Activated CD4-positive, alpha-beta T cell treated with anti-CD3 and anti-CD28 coated beads, Interleukin-10, Interleukin-2, amounts not matched to agents 100 ng/mL and 50 ng/mL, durations not matched to agents 16 hours and 8 hours (primary cell): Measurements from ENCODE around the gene CDPF1.

Experiments used
- DNase-seq: peaks from one replicate; pipeline ENCODE4 v3.0.0-alpha.2; 2020

The CDPF1 gene, protein sequence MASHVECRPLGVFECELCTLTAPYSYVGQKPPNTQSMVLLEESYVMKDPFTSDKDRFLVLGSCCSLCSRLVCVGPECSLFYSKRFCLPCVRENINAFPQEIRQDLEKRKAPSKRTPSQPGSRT

DNA sequence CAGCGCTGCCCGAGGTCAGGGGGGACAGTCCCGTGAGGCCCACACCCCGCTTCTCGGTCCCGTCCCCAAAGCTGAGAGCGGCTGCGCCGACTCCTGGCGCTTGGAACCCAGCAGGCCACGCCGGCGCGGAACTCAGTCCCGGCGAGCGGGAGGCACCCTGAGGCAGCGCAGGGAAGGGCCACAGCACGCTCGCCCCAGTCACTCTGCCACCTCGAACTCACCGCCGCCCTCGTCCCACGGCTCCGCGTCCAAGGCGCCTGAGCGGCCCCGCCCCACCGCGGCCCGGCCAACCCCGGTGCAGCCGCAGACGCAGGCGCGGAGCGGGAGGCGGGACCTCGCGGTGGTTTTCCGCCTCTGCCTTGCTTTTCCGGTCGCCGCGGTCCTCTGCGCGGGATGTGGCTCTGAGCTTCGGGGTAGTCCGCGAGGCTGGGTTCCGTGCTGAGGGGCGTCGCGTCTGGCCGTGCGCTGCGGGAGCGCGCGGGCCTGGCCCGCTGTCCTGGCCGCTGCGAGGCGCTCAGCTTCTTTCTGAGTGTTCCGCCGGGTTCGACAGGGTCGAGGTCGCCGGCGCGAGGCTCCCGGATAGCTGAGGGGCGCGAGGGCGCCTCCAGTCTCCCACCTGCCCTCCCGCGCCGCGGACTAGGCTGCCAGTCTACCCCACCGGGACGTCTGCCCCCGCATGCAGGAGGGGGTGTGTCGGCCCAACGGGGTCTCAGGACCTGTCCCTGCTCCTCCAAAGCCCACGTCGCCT lies at the start of gene CDPF1:
TSS of gene CDPF1 (minus strand) at position 259 of the 748 bp plus-strand sequence. CDS start 2,009 bp downstream, outside the sequence.
- DNase-seq = peak; percentile 95

DNA sequence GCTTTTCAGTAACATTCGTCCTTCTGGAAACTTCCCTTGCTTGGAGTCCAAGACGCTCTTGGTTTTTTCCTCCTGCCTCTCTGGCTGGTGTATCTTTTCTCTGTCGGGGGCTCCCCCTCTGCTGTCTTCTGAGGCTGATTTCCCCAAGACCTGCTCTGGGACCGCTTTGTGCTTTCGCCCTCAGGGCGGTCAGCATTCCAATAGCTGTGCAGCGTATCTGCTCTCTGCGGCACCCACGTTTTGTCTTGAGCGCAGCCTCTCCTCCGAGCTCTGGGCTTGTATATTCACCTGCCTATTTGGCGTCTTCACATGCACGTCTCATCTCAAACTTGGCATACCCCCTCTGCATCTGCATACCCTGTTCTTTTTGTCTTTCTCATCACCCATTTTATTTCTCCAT lies 49.0 kb upstream of the CDPF1 start:
- no peak for DNase-seq

DNA sequence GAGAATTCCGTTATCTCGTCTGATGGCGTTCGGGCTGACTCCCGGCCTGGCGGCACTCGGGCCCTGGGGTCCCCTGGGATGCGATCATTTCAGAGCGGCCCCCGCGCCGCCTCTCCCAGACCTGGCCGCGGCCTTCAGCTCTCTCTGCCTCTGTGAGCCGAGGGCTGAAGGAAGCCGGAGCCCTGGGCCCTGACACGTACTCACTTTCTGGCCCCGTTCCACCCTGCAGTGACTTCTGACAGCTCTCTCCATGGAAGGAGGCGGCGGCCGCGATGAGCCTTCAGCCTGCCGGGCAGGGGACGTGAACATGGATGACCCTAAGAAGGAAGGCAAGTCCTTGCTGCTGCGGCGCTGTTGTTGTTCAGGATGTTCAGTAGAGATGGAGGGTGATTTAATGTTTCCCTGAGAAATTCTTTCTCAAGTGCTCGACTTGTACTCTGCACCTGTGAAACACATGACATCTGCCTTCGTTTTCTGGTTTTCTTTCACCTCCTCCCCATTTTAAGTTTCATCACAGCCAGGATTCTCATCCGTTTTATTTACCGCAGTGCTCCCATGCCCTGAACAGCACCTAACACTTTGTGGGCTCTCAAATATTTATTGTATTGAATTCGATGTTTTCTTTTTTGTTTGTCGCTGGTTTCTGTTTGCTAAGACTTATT lies 47.2 kb upstream of the CDPF1 start:
- peak; percentile 26 for DNase-seq

DNA sequence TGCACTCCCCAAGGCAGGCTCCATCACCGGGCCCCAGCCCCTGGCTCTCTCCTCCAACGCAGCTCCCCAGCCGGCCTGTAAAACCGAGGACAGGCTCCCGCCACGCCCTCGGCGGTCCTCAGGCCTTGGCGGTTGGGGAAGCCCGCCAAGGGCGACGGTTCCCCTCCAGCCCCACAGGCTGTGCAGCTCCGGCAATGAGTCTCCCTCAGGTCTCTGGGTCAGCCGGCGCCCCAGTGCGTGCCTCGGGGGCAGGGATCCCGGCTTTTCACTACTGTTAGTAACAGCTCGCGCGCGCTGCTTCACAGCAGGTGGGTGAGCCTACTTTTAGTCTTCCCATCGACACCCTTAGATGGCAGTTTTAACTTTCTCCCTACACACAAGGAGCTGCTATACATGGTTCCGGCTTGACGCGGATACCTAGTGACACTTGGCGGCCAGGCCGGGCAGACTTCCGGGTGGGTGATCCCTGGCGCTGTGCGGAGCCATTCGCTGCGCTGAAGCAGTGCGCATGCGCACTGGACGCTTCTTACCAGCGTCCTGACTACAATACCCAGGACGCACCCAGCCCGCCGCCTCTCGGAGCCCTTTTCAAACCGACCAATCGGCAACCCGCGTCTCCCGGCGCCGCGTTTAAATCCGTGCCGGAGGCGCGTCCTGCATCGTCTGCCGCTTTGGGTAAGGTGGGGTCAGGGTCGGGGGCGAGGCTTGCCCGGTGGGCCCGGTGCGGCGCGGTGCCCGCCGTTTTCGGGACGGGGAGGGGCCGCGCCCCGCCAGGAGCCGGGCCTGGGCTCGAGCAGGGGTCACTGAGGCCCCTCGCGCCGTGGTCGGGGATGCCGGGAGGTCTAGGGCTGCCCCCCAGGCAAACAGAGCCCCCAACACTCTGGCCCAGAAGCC lies 46.4 kb upstream of the CDPF1 start, which contains the start of gene GTSE1:
TSS of gene GTSE1 (plus strand) at position 614 of the 894 bp plus-strand sequence. CDS start 531 bp downstream, outside the sequence.
- peak; percentile 99 for DNase-seq

DNA sequence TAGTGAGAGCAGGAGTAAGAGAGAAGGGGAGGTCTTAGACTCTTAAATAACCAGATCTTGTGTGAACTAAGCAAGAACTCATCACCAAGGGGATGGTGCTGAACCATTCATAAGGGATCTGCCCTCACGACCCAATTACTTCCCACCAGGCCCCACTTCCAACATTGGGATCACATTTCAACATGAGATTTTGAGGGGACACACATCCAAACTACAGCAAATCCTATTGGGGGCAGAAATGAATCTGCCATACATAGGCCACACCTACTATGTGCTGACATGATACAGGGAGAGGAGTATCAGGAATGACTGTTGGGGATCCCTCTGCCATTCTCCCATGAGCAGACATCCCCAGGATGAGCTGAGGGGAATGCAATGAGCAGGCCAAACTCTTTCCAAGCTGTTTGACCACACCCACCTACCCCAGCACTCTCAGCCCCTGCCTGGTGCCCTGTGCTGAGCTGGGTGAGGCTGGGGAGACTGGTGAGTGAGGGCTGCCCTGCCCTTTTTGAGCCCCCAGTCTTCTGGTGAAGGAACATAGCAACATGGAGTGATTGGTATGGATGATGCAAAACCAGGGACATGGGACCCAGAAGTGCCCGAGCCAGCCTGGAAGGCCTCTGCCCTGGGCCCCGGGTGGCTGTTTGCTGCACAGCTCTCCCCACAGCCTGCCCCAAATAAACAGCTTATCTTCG lies 45.3 kb upstream of the CDPF1 start:
- DNase-seq = no peak

DNA sequence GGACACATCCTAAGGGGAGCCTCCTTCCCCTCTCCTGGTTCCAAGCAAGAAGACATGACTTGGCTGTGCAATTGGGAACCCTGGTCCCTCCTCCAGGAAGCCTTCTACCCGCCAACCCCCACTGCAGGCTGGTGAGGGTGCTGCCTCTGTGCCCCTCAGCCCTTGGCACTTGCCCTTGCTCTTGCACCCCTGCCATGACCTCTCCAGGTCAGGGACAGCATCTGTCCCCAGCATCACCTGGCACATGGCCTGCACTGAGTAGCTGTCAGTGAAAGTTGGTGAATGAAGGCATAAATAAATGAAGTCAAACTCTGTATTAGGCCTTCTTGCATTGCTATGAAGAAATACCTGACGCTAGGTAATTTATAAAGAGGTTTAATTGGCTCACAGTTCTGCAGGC lies 44.7 kb upstream of the CDPF1 start:
- no peak for DNase-seq

DNA sequence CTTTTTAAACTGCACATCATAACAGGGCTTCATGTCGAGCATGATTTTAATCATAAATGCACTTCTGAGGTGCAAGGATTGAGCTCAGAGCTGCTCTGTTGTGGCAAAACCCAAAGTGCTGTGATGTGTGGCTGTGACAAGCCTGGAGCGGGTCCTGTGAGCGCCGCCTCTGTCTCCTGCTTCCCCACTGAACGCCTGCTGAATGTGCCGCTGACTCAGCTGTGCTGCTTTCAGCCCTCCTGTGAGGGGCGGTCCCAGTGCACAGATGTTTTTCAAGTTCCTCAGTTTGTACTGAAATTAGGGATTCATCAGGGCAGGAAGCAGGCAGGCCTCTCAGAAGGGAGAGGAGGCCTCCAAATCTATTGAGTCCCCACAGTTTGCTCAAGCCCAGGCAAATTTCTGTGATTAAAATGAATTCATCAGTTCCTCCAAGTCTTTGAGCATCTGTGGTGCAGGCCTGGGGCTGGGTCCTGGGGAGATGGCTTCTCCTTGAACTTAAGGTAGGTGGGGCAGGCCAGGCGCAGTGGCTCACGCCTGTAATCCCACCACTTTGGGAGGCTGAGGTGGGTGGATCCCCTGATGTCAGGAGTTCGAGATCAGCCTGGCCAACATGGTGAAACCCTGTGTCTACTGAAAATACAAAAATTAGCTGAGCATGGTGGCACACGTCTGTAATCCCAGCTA lies 43.6 kb upstream of the CDPF1 start:
- no peak for DNase-seq

DNA sequence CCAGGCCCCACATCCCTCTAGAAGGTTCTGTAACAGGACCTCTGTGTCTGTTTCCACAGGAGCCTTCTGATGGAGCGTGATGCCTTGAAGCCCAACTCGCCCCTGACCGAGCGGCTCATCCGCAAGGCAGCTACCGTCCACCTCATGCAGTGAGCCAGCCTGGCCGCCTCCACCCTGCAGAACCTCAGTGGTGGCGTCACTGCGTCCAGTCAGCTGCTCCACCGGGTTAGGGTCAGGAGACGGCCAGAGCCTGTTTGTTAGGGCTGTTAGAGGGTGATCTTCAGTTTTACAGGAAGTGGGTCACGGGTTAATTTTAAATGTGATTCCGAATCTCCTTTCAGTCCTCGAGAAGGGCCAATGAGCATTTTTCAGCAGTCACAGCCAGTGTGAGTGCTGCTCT lies 42.6 kb upstream of the CDPF1 start:
- DNase-seq = no peak

DNA sequence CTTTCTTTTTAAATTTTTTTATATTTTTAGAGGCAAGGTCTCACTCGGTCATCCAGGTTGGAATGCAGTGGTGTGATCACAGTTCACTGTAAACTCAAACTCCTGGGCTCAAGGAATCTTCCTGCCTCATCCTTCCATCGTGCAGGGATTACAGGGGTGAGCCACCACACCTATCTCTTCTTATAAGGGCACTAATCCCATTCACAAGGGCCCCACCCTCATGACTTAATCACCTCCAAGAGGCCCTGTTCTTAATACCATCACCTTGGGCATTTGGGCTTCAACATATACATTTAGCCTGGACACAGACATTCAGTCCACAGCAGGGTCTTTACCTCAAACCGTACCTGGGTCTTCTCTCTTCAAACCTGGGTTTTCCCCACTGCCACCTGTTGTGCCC lies 42.1 kb upstream of the CDPF1 start:
- no peak for DNase-seq

DNA sequence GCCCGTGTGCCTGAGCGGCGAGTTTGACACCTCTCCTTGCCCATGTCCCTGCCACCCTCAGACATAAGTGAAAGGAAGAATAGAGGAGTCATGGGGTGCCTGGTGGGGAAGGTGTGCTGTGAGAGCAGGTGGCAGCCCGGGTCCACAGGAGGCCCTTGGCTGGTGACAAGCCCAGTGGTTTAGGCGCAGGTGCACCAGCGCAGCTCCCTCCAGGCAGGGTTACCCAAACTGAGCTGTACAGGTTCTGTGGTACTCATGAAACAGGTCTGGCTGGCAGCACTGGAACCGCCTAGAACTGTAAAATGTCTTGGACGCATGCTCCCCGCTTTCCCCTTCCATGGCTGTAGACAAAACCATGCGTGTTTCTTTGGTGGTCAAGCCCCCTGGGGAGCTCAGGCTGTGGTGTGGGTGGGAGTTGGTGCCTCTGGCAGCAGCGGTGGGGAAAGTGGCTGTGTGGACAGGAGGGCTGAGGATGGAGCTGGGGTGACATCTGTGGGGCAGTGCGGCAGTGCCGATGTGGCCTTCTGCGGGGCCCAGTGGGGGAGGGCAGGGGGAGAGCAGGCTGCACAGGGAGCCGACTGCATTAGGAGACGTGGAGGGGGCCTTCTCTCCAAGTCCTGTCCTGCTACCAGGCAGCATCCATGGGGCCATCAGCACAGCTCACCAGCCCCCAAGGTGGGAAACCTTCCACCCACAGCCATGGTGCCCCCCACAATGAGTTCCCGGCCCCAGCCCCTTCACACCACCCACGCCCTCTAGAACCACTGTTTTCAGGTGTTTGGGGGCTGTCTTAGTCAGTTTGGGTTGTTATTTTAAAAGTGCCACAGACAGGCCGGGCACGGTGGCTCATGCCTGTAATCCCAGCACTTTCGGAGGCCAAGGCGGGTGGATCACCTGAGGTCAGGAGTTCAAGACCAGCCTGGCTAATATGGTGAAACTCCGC lies 41.0 kb upstream of the CDPF1 start:
- DNase-seq = no peak

DNA sequence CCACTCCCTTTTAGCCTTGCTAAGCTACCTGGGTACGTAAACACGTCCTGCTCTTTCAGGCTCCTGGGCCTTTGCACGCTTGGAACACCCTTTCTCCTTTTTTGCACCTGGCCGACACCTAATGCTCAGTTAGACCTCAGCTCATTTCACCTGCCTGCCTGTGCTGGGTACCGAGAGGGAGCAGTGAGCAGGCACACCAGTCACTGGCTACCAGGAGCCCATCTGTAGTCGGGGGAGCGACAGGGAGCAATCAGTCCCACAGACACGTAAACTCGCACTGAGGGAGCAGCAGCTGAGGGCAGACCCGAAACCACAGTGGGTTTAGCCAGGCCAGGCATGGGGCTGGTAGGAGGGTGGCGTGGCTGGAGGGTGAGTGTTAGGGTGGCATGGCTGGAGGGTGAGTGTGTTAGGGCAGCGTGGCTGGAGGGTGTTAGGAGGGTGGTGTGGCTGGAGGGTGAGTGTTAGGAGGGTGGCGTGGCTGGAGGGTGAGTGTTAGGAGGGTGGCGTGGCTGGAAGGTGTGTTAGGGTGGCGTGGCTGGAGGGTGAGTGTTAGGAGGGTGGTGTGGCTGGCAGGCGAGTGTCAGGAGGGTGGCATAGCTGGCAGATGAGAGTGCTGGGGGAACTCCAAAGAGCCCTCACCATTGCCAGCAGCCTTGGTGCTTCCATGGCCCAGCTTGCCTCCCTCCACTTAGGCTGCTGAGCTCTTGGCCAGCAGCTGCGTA lies 40.2 kb upstream of the CDPF1 start:
- DNase-seq = no peak

DNA sequence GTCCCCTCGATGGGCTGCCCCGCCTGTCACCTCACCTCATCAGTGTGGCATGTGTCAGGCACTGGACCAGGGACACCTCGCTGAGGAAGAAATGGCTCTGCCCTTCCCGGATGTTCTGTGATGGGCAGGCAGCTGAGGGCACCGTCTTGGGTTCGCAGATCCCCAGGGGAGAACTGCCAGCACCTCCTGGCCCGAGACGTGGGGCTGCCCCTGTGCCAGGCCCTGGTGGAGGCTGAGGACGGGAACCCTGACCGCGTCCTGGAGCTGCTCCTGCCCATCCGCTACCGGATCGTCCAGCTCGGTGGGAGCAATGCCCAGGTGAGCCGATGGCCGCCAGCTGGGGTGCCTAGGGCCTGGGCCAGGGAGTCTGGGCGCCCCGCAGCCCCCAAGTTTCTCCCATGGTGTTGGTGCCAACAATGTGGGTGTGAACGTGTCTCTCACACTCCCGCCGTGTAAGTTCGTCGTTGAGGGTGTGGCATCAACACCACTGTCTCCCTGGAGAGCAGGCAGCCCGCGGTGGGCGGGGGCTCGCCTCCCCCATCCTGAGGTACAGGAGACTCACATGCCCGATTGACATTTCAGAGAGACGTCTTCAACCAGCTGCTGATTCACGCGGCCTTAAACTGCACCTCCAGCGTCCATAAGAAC lies 39.3 kb upstream of the CDPF1 start:
- no peak for DNase-seq

DNA sequence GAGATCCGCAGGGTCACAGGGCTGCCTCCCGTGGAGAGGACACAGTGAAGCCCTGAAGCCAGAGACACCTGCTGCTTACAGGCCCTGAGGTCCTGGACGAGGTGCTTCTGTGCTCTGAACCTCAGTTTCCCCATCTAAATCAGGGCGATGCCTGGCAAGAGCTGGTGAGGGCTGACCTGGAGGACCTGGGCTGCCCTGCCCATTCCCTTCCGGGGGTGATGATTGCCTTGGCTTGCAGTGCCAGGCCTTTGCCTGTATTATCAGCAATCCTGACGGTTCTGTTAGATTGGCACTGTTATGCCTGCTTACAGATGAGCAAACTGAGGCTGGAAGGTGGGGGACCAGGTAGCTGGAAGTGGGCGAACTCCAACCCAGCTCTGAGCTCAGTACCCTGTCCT lies 38.8 kb upstream of the CDPF1 start:
- no peak for DNase-seq

DNA sequence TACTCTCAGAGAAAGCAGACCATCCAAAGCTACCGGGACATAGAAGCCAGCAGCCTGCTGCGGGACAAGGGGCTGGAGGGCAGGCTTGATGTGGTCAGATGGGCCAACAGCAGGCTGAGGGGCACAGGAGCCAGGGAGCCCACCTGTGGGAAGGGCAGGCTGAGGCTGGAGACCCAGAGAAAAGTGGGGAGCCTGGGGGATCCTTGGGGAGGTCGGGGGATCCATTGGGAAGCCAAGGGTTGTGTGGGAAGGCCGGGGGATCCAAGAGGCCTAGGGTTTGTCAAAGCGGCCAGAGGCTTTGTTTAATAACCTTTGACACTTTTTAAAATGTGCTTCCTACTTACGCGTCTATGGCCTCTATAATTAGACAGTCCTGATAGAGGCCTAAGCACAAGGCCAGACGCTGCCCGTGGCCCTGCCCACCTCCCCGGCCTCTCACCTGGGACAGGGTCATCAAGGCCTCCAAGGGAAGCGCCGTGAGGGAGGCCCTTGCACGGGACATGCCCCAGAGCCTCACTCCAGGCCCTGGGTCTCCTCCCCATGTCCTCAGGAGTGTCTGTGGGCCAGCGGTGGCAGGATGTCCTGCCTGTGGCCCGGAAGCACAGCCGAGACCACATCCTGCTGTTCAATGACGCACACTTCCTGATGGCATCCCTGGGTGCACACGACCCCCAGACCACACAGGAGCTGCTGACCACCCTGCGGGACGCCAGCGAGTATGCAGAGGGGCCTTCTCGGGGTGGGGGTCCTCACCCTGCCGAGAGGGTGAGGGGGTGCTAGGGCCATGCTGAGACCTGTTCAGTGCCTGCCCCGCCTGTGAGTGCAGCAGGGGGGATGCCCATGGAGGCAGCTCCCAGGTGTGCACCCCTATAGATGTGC lies 38.0 kb upstream of the CDPF1 start:
- peak; percentile 74 for DNase-seq

DNA sequence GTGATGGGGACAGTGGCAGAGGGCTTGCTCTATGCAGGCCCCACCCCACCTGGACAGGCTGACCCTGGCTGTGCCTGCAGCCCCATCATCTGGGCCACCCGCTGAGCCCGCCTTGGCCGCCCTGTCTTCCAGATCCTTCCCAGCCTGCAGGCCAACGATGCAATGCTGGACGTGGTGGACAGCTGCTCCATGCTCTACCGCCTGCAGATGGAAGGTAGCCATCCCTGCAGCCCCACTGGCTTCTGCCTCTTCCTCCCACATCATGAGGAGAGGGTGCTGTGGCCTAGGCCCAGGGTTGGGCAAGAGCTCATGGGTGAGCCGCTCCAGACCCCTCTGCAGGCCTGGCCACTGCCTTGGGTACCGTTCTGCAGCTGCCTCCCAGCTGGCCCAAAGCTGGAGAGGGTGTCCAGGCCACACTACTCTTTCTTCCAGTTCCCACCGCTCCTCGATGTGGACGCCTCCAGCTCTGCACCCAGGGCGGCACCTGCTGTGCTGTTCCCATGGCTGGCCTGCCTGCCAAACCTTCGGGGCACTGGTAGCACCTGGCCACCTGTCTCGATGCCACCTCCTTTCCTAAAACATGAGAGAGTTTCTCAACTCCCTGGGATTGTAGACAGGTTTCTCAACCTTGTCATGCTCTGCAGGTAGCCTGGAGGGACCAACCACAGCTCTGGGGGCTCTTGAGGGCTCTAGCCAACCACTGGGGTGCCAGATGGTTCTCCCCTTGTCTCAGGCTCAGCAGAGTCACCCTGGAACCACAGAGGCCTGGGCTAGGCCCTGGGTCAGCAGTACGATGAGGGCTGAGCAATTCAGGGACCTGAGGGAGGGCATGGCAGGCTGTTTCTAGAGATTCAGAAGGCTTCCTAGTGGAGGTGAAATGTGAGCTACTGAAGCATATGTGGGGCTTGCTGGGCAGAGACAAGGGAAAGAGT lies 37.1 kb upstream of the CDPF1 start:
- no peak for DNase-seq

DNA sequence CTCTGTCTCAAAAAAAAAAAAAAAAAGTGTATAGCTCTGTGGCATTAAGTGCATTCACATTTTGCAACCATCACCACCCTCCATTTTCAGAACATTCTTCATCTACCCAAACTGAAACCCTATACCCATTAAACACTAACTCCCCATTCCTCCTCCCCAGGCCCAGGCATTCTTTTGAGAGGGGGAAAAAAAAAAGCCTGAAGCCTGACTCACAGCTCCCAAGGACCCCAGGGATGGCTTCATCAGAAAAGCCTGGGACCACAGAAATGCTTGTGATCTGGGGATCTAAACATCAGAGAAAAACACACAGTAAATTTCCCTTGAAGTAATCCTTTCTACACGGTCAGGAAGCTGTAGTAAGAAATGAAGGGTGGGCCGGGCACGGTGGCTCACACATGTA lies 35.9 kb upstream of the CDPF1 start:
- DNase-seq = no peak
